GM12891 (cell line): ENCODE data around the gene GAREM1.

ENCODE experiments used
- POLR2A ChIP-seq: IDR thresholded peaks from 2 replicates; pipeline ENCODE4 v1.6.1; 2011; ENCODE audit warnings: low read depth, low read length, control low read depth
- POLR2AphosphoS5 ChIP-seq: IDR thresholded peaks from 2 replicates; pipeline ENCODE4 v1.6.1; 2011; ENCODE audit warnings: low read depth, low read length, control low read depth

- TF ChIP-seq POLR2A: no peak
- no peak for TF ChIP-seq POLR2AphosphoS5
Observed at GRCh38 chr18:32216390-32216789, 254.3 kb downstream of the GAREM1 start.
